GM12878 (cell line): ENCODE measurements around the gene AMDHD2. TPM values are rescaled to one million over a fixed set of nuclear protein-coding genes. Genes with fewer than 3 reads are reported as not detected.

Source experiments
- ATAC-seq: fragments of 200-7000 bp; cut with Tn5 transposase; 3 replicates; pipeline ENCODE4 v1.9.1; 2020; ENCODE audit warnings: mild to moderate bottlenecking, moderate library complexity
- BruUV-seq: library from RNA; stranded (reverse); fragments of 400-500 nt; replicated peaks from 2 replicates; lab custom pipeline; 2021; lab: Mats Ljungman, UMichigan
- CTCF ChIA-PET: fragments of 300-600 bp; sonication (Branson Sonifier 250); formaldehyde crosslinking; extraction: SDS; loops from one replicate; lab custom pipeline; 2021; ENCODE audit warnings: inconsistent platforms; lab: Yijun Ruan, JAX
- POLR2A ChIA-PET: fragments of 350-600 bp; formaldehyde crosslinking; extraction: SDS; loops from one replicate; lab custom pipeline; 2021; ENCODE audit warnings: inconsistent platforms; lab: Charles Lee
- RAD21 ChIA-PET: fragments of 300-600 bp; sonication (Branson Sonifier 250); formaldehyde crosslinking; loops from one replicate; lab custom pipeline; 2023; ENCODE audit warnings: antibody characterized with exemption; ENCODE audit not compliant: unreplicated experiment; lab: Charles Lee
- SMC1A ChIA-PET: fragments of 300-600 bp; sonication (Branson Sonifier 250); formaldehyde crosslinking; loops from one replicate; lab custom pipeline; 2023; ENCODE audit not compliant: unreplicated experiment, uncharacterized antibody; lab: Charles Lee
- DNase-seq: peaks from one replicate; pipeline ENCODE4 v3.0.0-alpha.2; 2011; ENCODE audit warnings: low read depth, low spot score
- FAIRE-seq: peaks from 3 replicates; lab custom pipeline; 2011; peaks lifted over from hg19 to GRCh38; lab: Jason Lieb, UNC
- H2AFZ ChIP-seq: 2 replicates; pipeline ENCODE4 v1.6.0; 2011; ENCODE audit warnings: low read depth, low read length, control low read depth; ENCODE audit not compliant: control insufficient read depth
- H3K27ac ChIP-seq: 2 replicates; pipeline ENCODE4 v1.5.1; 2011; ENCODE audit warnings: control low read depth; ENCODE audit not compliant: control insufficient read depth, insufficient read depth
- H3K27me3 ChIP-seq, 2 experiments: replicated peaks in 1 of 2; 2 replicates each; pipeline versions ENCODE4 v1.6.0 to v1.6.1; 2011; ENCODE audit warnings: low read length in 1 of 2; ENCODE audit not compliant: control insufficient read depth in 2 of 2, insufficient read depth in 2 of 2
- H3K36me3 ChIP-seq, 2 experiments: 2 replicates each; pipeline ENCODE4 v1.5.1; 2011; ENCODE audit warnings: low read length in 1 of 2; ENCODE audit not compliant: control insufficient read depth in 2 of 2, insufficient read depth in 2 of 2
- H3K4me1 ChIP-seq: 2 replicates; pipeline ENCODE4 v1.6.1; 2011; ENCODE audit warnings: mild to moderate bottlenecking, low read length, moderate library complexity, mixed read lengths; ENCODE audit not compliant: control insufficient read depth, insufficient read depth
- H3K4me2 ChIP-seq: 2 replicates; pipeline ENCODE4 v1.6.0; 2011; ENCODE audit warnings: control low read depth; ENCODE audit not compliant: control insufficient read depth, insufficient read depth
- H3K4me3 ChIP-seq: fragments of 200-600 bp; sonication (generic); 2 replicates; pipeline ENCODE4 v1.5.1; 2016
- H3K79me2 ChIP-seq: 2 replicates; pipeline ENCODE4 v1.6.0; 2011; ENCODE audit warnings: low read length; ENCODE audit not compliant: control insufficient read depth, insufficient read depth
- H3K9ac ChIP-seq: 2 replicates; pipeline ENCODE4 v1.8.0; 2011; ENCODE audit warnings: low read length, control low read depth, mixed read lengths; ENCODE audit not compliant: control insufficient read depth, insufficient read depth
- H3K9me3 ChIP-seq: replicated peaks from 3 replicates; pipeline ENCODE4 v1.5.1; 2011; ENCODE audit warnings: mild to moderate bottlenecking, low read length; ENCODE audit not compliant: control insufficient read depth, insufficient read depth
- H4K20me1 ChIP-seq: 2 replicates; pipeline ENCODE4 v1.6.0; 2011; ENCODE audit not compliant: control insufficient read depth, insufficient read depth
- ATF3 ChIP-seq: IDR thresholded peaks from 2 replicates; pipeline ENCODE4 v1.6.1; 2011; ENCODE audit warnings: low read depth, mild to moderate bottlenecking, low read length, moderate library complexity, borderline replicate concordance; ENCODE audit errors: extremely low read depth
- ATF7 ChIP-seq: fragments of 450-650 bp; IDR thresholded peaks from 2 replicates; pipeline ENCODE4 v1.6.1; 2016; ENCODE audit warnings: low read depth, mild to moderate bottlenecking
- CTCF ChIP-seq, 3 experiments: IDR thresholded peaks in 2 of 3; conservative IDR thresholded peaks in 1 of 3; 2 replicates each; pipeline ENCODE4 v1.5.1; 2011; ENCODE audit warnings: low read depth in 3 of 3, low read length in 3 of 3, mild to moderate bottlenecking in 3 of 3, control low read depth in 2 of 3, moderate library complexity in 2 of 3, inconsistent platforms in 1 of 3, mixed read lengths in 1 of 3; ENCODE audit not compliant: control insufficient read depth in 2 of 3, insufficient read depth in 1 of 3; ENCODE audit errors: extremely low read depth in 1 of 3
- MTA2 ChIP-seq: fragments of 450-650 bp; IDR thresholded peaks from 2 replicates; pipeline ENCODE4 v1.6.1; 2016; ENCODE audit warnings: low read depth, mild to moderate bottlenecking, moderate library complexity
- MTA3 ChIP-seq: IDR thresholded peaks from 2 replicates; pipeline ENCODE4 v1.6.1; 2012; ENCODE audit warnings: low read length, inconsistent platforms, borderline replicate concordance
- NR2C2 ChIP-seq: IDR thresholded peaks from 2 replicates; pipeline ENCODE4 v1.6.1; 2011; ENCODE audit warnings: borderline replicate concordance, low read depth; ENCODE audit not compliant: control insufficient read depth, insufficient read length
- RB1 ChIP-seq: fragments of 450-650 bp; formaldehyde crosslinking; IDR thresholded peaks from 2 replicates; pipeline ENCODE4 v1.6.1; 2017; ENCODE audit warnings: mild to moderate bottlenecking, borderline replicate concordance
- SIN3A ChIP-seq: IDR thresholded peaks from 2 replicates; pipeline ENCODE4 v1.6.1; 2012; ENCODE audit warnings: low read depth, low read length, improper control_type of control experiment
- TBL1XR1 ChIP-seq: IDR thresholded peaks from 2 replicates; pipeline ENCODE4 v1.6.1; 2012; ENCODE audit warnings: low read depth, low read length, improper control_type of control experiment
- TCF12 ChIP-seq: IDR thresholded peaks from 2 replicates; pipeline ENCODE4 v1.6.1; 2011; ENCODE audit warnings: low read depth, mild to moderate bottlenecking, low read length
- TCF7 ChIP-seq: IDR thresholded peaks from 2 replicates; pipeline ENCODE4 v1.6.1; 2014; ENCODE audit warnings: antibody characterized with exemption, borderline replicate concordance
- USF1 ChIP-seq: IDR thresholded peaks from 2 replicates; pipeline ENCODE4 v1.6.1; 2011; ENCODE audit warnings: borderline replicate concordance, low read depth, mild to moderate bottlenecking, moderate library complexity, mixed read lengths, low read length; ENCODE audit not compliant: insufficient read depth; ENCODE audit errors: extremely low read length
- WGBS: methylation state at CpG from one replicate; pipeline ENCODE4 v1.1.6; 2016; ENCODE audit warnings: low lambda C conversion rate; ENCODE audit not compliant: insufficient replicate concordance, insufficient coverage; ENCODE audit errors: missing lambda C conversion rate; 5-methylcytosine and 5-hydroxymethylcytosine counted together
- in situ Hi-C: fragments of 300-500 bp; cut with MboI; formaldehyde crosslinking; loops from 9 replicates; pipeline ENCODE4 v1.14.3; 2018; ENCODE audit warnings: mixed read lengths
- intact Hi-C: fragments of 100-400 bp; cut with micrococcal nuclease; formaldehyde crosslinking; loops from one replicate; pipeline ENCODE4 v1.14.2; 2022; ENCODE audit not compliant: unreplicated experiment
- polyA plus RNA-seq, 11 experiments: library from polyadenylated mRNA; depleted of rRNA in 4 of 11; unstranded in 6 of 11; stranded (reverse) in 5 of 11; fragments of >200 nt; fragmentation: Nextera tagmentation in 4 of 11; fragmentation: Illumina TruSeq in 1 of 11; extraction: Ambion mirVana in 4 of 11; extraction: Trizol in 1 of 11; gene quantifications; 1 replicate in 1 of 11; 2 replicates in 10 of 11; pipeline versions ENCODE4 v1.2.1 to v1.2.3, GENCODE V29; 2011 to 2016; ENCODE audit warnings: inconsistent platforms in 2 of 11, missing spikeins in 2 of 11, low read depth in 1 of 11
- total RNA-seq, 4 experiments: library from RNA; depleted of rRNA in 3 of 4; stranded (reverse); fragments of >200 nt in 3 of 4; fragmentation: Illumina TruSeq in 1 of 4; extraction: Trizol in 1 of 4; gene quantifications; 2 replicates each; pipeline versions ENCODE4 v1.2.1 to v1.2.3, GENCODE V29; 2013 to 2021

AMDHD2 gene
- total and polyA plus RNA-seq, 10 of the 15 experiments (the other 5 are each of a cell fraction or from before 2014, with no cell fraction given): 0.60 to 41.8 (median 24.3) TPM; not detected in 1

- CTCF ChIA-PET: interaction anchor here (1.0 to 1.2 kb wide), 2 partner anchors 11 to 19 kb away, joined by 3 to 5 read pairs; no protein-coding TSS in a partner anchor
These were observed 14.5 kb upstream of the AMDHD2 start for GRCh38 chr16:2505695-2506094.

More at GRCh38 chr16:2505695-2506094, 14.5 kb upstream of the AMDHD2 start:
- FAIRE-seq: no peak
- ChIA-PET SMC1A (no interaction called here), RAD21 (no interaction called here), POLR2A (no interaction called here)
- Histone ChIP-seq H3K27me3 (no peaks in the 10 kb centered on the region), H3K4me3 (no peak overlapping the region), H3K9ac (no peak overlapping the region), H3K27ac (no peak overlapping the region), H2AFZ (no peak overlapping the region), H3K36me3 (no peaks in the 10 kb centered on the region; a peak in 2 of 4 replicates), H3K79me2 (no peaks in the 10 kb centered on the region)
- BruUV-seq: no TSS peak
- WGBS: 87% methylated on average over 14 of the region's 14 CpGs
- TF ChIP-seq CTCF (IDR thresholded peaks at IDR 0.05 in 2 of 3, conservative IDR thresholded peaks at IDR 0.05 in 1 of 3; ENCODE audit: control insufficient read depth in 2 of 3, extremely low read depth in 1 of 3, insufficient read depth in 1 of 3, low read depth in 3 of 3, low read length in 3 of 3) (no peak), MTA3 (no peak), TCF7 (no peak), MTA2 (no peak), NR2C2 (no peak), TCF12 (no peak), RB1 (no peak), ATF3 (no peak), TBL1XR1 (no peak), USF1 (no peak), SIN3A (no peak), ATF7 (no peak)
- TF ChIP-seq, all 136 proteins: peak for 0
- DNase-seq: no peak
- Histone ChIP-seq H3K9me3 (no peaks in the 10 kb centered on the region), H3K4me2 (no peak overlapping the region), H3K4me1 (peaks cover 33% of the 10 kb centered on the region), H4K20me1 (no peaks in the 10 kb centered on the region)
- intact Hi-C loops: loop anchor here (5.0 to 10.0 kb wide), 2 partner anchors 38 to 241 kb away; partner anchors contain the start of gene RNPS1
- ATAC-seq: no peak
- in situ Hi-C loops: loop anchor here (5.0 kb wide), 1 partner anchor 73 kb away; no protein-coding TSS in a partner anchor
